ENCODE data around the gene ME2. TPM values are rescaled to one million over a fixed set of nuclear protein-coding genes. Genes with fewer than 3 reads are reported as not detected.

ME2 gene
- total and polyA plus RNA-seq, 2 donors (not counting 1 experiment from before 2014, with no cell fraction given), result 28.4 to 57.8 TPM

- no peak overlapping the region for H3K27ac ChIP-seq (ENCODE audit: low read length in 2 of 2)
- DNase-seq (no peak), ATAC-seq (ENCODE audit: low read depth) (no peak)
- no peak overlapping the region for H3K4me3 ChIP-seq (ENCODE audit: control extremely low read depth in 1 of 5, extremely low read depth in 1 of 5, insufficient read depth in 1 of 5, low read depth in 2 of 5, low read length in 4 of 5)
- Mint-ChIP-seq H3K9me3 (ENCODE audit: insufficient read depth) (no peaks in the 10 kb centered on the region), H3K4me3 (no peak overlapping the region), H3K27me3 (no peaks in the 10 kb centered on the region), H3K4me1 (peaks cover 2% of the 10 kb centered on the region), H3K27ac (no peak overlapping the region)
- no peak overlapping the region for H2AFZ ChIP-seq (ENCODE audit: insufficient read depth, low read depth, low read length, poor library complexity, severe bottlenecking)
- intact Hi-C loops (cut with micrococcal nuclease), result no loop called here
- no peaks in the 10 kb centered on the region for H3K79me2 ChIP-seq (ENCODE audit: control insufficient read depth, insufficient read depth, low read length)
- no peaks in the 10 kb centered on the region for H4K20me1 ChIP-seq (ENCODE audit: control insufficient read depth, insufficient read depth, low read length, poor library complexity, severe bottlenecking)
- ChIA-PET CTCF (no interaction called here), POLR2A (no interaction called here)
- no peak overlapping the region for H3K9ac ChIP-seq (ENCODE audit: low read length)
- peaks cover 0 to 51% of the 10 kb centered on the region in 2 experiments for H3K36me3 ChIP-seq (replicated peaks in 1 of 2; ENCODE audit: control extremely low read depth in 1 of 2, control insufficient read depth in 1 of 2, extremely low read depth in 1 of 2, insufficient read depth in 2 of 2, low read length in 1 of 2)
- TF ChIP-seq EZH2 (IDR thresholded peaks at IDR 0.05; ENCODE audit: borderline replicate concordance, insufficient read depth, low read depth, low read length, poor library complexity, severe bottlenecking) (no peak), CTCF (IDR thresholded peaks at IDR 0.05) (no peak)
- H3K4me2 ChIP-seq (replicated peaks; ENCODE audit: low read depth, low read length, poor library complexity, severe bottlenecking), result no peak overlapping the region
- H3K9me3 ChIP-seq (ENCODE audit: control extremely low read depth in 1 of 3, control insufficient read depth in 2 of 3, insufficient read depth in 1 of 3, low read length in 2 of 3), result no peaks in the 10 kb centered on the region
- no peaks in the 10 kb centered on the region for H3K27me3 ChIP-seq (replicated peaks in 1 of 4; ENCODE audit: control extremely low read depth in 1 of 4, control insufficient read depth in 3 of 4, insufficient read depth in 4 of 4, low read length in 3 of 4)
- 97% methylated on average over 5 of the region's 5 CpGs for WGBS (ENCODE audit: insufficient coverage)
- H3K4me1 ChIP-seq (ENCODE audit: control insufficient read depth in 2 of 2, insufficient read depth in 2 of 2, low read length in 2 of 2), result no peaks in the 10 kb centered on the region
Observed at GRCh38 chr18:50918153-50918552, 39.2 kb downstream of the ME2 start.

GRCh38 chr18:50924372-50924771 lies 45.5 kb downstream of the ME2 start:
- H3K27me3 ChIP-seq (replicated peaks in 1 of 4; ENCODE audit: control extremely low read depth in 1 of 4, control insufficient read depth in 3 of 4, insufficient read depth in 4 of 4, low read length in 3 of 4), result no peaks in the 10 kb centered on the region
- TF ChIP-seq EZH2 (IDR thresholded peaks at IDR 0.05; ENCODE audit: borderline replicate concordance, insufficient read depth, low read depth, low read length, poor library complexity, severe bottlenecking), result no peak
- no peak for TF ChIP-seq CTCF (IDR thresholded peaks at IDR 0.05)
- no peak overlapping the region for H3K9ac ChIP-seq (ENCODE audit: low read length)
- ChIA-PET POLR2A (no interaction called here), CTCF (no interaction called here)
- intact Hi-C loops (cut with micrococcal nuclease), result no loop called here
- no peak overlapping the region for H2AFZ ChIP-seq (ENCODE audit: insufficient read depth, low read depth, low read length, poor library complexity, severe bottlenecking)
- H3K4me3 ChIP-seq (ENCODE audit: control extremely low read depth in 1 of 5, extremely low read depth in 1 of 5, insufficient read depth in 1 of 5, low read depth in 2 of 5, low read length in 4 of 5), result no peak overlapping the region
- Mint-ChIP-seq H3K27me3 (no peaks in the 10 kb centered on the region), H3K4me3 (no peak overlapping the region), H3K9me3 (ENCODE audit: insufficient read depth) (peaks cover 6% of the 10 kb centered on the region), H3K4me1 (no peaks in the 10 kb centered on the region), H3K27ac (no peak overlapping the region)
- DNase-seq (no peak), ATAC-seq (ENCODE audit: low read depth) (no peak)
- H3K9me3 ChIP-seq (ENCODE audit: control extremely low read depth in 1 of 3, control insufficient read depth in 2 of 3, insufficient read depth in 1 of 3, low read length in 2 of 3), result peaks cover 0 to 3% (median 0%) of the 10 kb centered on the region in 3 donors
- no peak overlapping the region for H3K27ac ChIP-seq (ENCODE audit: low read length in 2 of 2)
- peaks cover 10 to 68% of the 10 kb centered on the region in 2 experiments for H3K36me3 ChIP-seq (replicated peaks in 1 of 2; ENCODE audit: control extremely low read depth in 1 of 2, control insufficient read depth in 1 of 2, extremely low read depth in 1 of 2, insufficient read depth in 2 of 2, low read length in 1 of 2)
- no peaks in the 10 kb centered on the region for H3K4me1 ChIP-seq (ENCODE audit: control insufficient read depth in 2 of 2, insufficient read depth in 2 of 2, low read length in 2 of 2)
- H3K79me2 ChIP-seq (ENCODE audit: control insufficient read depth, insufficient read depth, low read length), result peaks cover 3% of the 10 kb centered on the region
- no peak overlapping the region for H3K4me2 ChIP-seq (replicated peaks; ENCODE audit: low read depth, low read length, poor library complexity, severe bottlenecking)
- WGBS (ENCODE audit: insufficient coverage), result 100% methylated on average over 1 of the region's 2 CpGs
- no peaks in the 10 kb centered on the region for H4K20me1 ChIP-seq (ENCODE audit: control insufficient read depth, insufficient read depth, low read length, poor library complexity, severe bottlenecking)

All from B cell (primary cell).